ENCODE data around the gene NTM.

The NTM gene

GRCh38 chr11:131694526-131695424 is 324.4 kb downstream of the NTM start:
- peak; percentile 83 for DNase-seq

GRCh38 chr11:131695889-131696429 is 325.5 kb downstream of the NTM start:
- no peak for DNase-seq

GRCh38 chr11:131696690-131697089 is 326.3 kb downstream of the NTM start:
- DNase-seq: no peak

GRCh38 chr11:131703311-131703710 is 332.9 kb downstream of the NTM start:
- no peak for DNase-seq

GRCh38 chr11:131704682-131705081 is 334.3 kb downstream of the NTM start:
- no peak for DNase-seq

- DNase-seq: no peak
These were observed 340.1 kb downstream of the NTM start for GRCh38 chr11:131710511-131710910.

- no peak for DNase-seq
These were observed 342.5 kb downstream of the NTM start for GRCh38 chr11:131712897-131713296.

GRCh38 chr11:131713529-131714134 is 343.2 kb downstream of the NTM start:
- DNase-seq: no peak

GRCh38 chr11:131717616-131718015 is 347.2 kb downstream of the NTM start:
- DNase-seq: no peak

- DNase-seq: no peak
These were observed 352.7 kb downstream of the NTM start for GRCh38 chr11:131723088-131723487.

- DNase-seq: no peak
These were observed 354.1 kb downstream of the NTM start for GRCh38 chr11:131724436-131724975.

GRCh38 chr11:131734871-131735270 is 364.5 kb downstream of the NTM start:
- DNase-seq: no peak

- no peak for DNase-seq
These were observed 366.9 kb downstream of the NTM start for GRCh38 chr11:131737357-131737756.

- no peak for DNase-seq
These were observed 368.9 kb downstream of the NTM start for GRCh38 chr11:131739243-131739882.

- no peak for DNase-seq
These were observed 374.4 kb downstream of the NTM start for GRCh38 chr11:131744847-131745246.

- DNase-seq: no peak
These were observed 375.0 kb downstream of the NTM start for GRCh38 chr11:131745405-131745804.

- DNase-seq: no peak
These were observed 375.8 kb downstream of the NTM start for GRCh38 chr11:131746201-131746600.

- DNase-seq: no peak
These were observed 378.0 kb downstream of the NTM start for GRCh38 chr11:131748151-131749050.

- DNase-seq: no peak
These were observed 378.7 kb downstream of the NTM start for GRCh38 chr11:131749101-131749500.

GRCh38 chr11:131750152-131750551 is 379.7 kb downstream of the NTM start:
- no peak for DNase-seq

- DNase-seq: no peak
These were observed 380.3 kb downstream of the NTM start for GRCh38 chr11:131750692-131751091.

- no peak for DNase-seq
These were observed 384.3 kb downstream of the NTM start for GRCh38 chr11:131754671-131755070.

Measured in activated effector memory CD4-positive, alpha-beta T cell treated with anti-CD3 and anti-CD28 coated beads, Interleukin-2, amount 50 U/mL, for 16 hours (primary cell).